ENCODE results near the gene KRT76. TPM values are rescaled to one million over a fixed set of nuclear protein-coding genes. Genes with fewer than 3 reads are reported as not detected.

Gene KRT76
- polyA plus RNA-seq, 1 donor (not counting 4 experiments of a cell fraction or from before 2014, with no cell fraction given): not detected

DNA sequence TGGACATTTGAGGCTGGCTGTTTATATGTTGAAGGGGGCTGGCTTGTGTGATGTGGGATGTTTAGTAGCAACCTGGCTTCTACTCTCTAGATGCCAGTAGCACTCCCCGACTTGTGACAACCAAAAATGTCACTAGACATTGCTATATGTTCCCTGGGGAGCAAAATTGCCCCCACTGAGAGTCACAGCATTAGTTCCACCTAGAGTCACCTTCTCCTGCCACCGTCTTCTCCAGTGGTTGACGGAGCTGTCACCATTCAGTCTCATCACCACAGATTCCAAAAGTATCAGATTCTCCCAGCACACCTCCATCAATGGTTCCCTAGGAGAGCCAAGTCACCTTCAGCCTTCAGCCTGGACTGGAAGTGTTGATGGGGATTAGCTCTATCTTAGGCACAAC lies 7.8 kb upstream of the KRT76 start:
- Histone ChIP-seq H3K9ac (ENCODE audit: control insufficient read depth, extremely low read depth, insufficient read depth, low read length) (no peak overlapping the region), H3K27me3 (ENCODE audit: control insufficient read depth, extremely low read depth, insufficient read depth, low read length) (peaks cover 48% of the 10 kb centered on the region), H3K4me3 (ENCODE audit: control insufficient read depth in 2 of 3, extremely low read depth in 1 of 3, insufficient read depth in 2 of 3, low read depth in 1 of 3, low read length in 3 of 3) (no peak overlapping the region), H2AFZ (ENCODE audit: control insufficient read depth, low read length) (no peak overlapping the region), H3K36me3 (ENCODE audit: control insufficient read depth in 2 of 2, extremely low read depth in 1 of 2, insufficient read depth in 2 of 2, low read length in 2 of 2) (no peaks in the 10 kb centered on the region), H3K27ac (ENCODE audit: control insufficient read depth, insufficient read depth, low read length) (no peak overlapping the region), H4K20me1 (ENCODE audit: control insufficient read depth, extremely low read depth, insufficient read depth, low read length) (no peaks in the 10 kb centered on the region), H3K9me3 (ENCODE audit: control insufficient read depth, low read depth, low read length) (no peaks in the 10 kb centered on the region), H3K9me1 (ENCODE audit: control insufficient read depth, extremely low read depth, insufficient read depth, low read length) (no peaks in the 10 kb centered on the region), H3K4me2 (ENCODE audit: control insufficient read depth, extremely low read depth, insufficient read depth, low read depth, low read length) (no peak overlapping the region), H3K79me2 (ENCODE audit: control insufficient read depth, insufficient read depth, low read length) (no peaks in the 10 kb centered on the region), H3K4me1 (ENCODE audit: control insufficient read depth, extremely low read depth, insufficient read depth, low read length) (no peaks in the 10 kb centered on the region)
- TF ChIP-seq, protein P1, sequence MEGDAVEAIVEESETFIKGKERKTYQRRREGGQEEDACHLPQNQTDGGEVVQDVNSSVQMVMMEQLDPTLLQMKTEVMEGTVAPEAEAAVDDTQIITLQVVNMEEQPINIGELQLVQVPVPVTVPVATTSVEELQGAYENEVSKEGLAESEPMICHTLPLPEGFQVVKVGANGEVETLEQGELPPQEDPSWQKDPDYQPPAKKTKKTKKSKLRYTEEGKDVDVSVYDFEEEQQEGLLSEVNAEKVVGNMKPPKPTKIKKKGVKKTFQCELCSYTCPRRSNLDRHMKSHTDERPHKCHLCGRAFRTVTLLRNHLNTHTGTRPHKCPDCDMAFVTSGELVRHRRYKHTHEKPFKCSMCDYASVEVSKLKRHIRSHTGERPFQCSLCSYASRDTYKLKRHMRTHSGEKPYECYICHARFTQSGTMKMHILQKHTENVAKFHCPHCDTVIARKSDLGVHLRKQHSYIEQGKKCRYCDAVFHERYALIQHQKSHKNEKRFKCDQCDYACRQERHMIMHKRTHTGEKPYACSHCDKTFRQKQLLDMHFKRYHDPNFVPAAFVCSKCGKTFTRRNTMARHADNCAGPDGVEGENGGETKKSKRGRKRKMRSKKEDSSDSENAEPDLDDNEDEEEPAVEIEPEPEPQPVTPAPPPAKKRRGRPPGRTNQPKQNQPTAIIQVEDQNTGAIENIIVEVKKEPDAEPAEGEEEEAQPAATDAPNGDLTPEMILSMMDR (optimal IDR thresholded peaks at IDR 0.05 in 1 of 3, IDR thresholded peaks at IDR 0.05 in 1 of 3, conservative IDR thresholded peaks at IDR 0.05 in 1 of 3; ENCODE audit: extremely low read depth in 1 of 3, insufficient read depth in 2 of 3, low read length in 3 of 3): no peak
- TF ChIP-seq EZH2 (IDR thresholded peaks at IDR 0.05; ENCODE audit: low read length): no peak
- DNase-seq (ENCODE audit: low read depth, low spot score) (no peak), FAIRE-seq (no peak)
- dilution Hi-C loops (cut with MboI; ENCODE audit: extremely low pct_ligation_motif_present, low sequenced_read_pairs): no loop called here

- H3K36me3 ChIP-seq (ENCODE audit: control insufficient read depth in 2 of 2, extremely low read depth in 1 of 2, insufficient read depth in 2 of 2, low read length in 2 of 2): no peaks in the 10 kb centered on the region
- H3K9me1 ChIP-seq (ENCODE audit: control insufficient read depth, extremely low read depth, insufficient read depth, low read length): no peaks in the 10 kb centered on the region
- dilution Hi-C loops (cut with MboI; ENCODE audit: extremely low pct_ligation_motif_present, low sequenced_read_pairs): no loop called here
- H3K79me2 ChIP-seq (ENCODE audit: control insufficient read depth, insufficient read depth, low read length): no peaks in the 10 kb centered on the region
- H2AFZ ChIP-seq (ENCODE audit: control insufficient read depth, low read length): no peak overlapping the region
- H3K4me1 ChIP-seq (ENCODE audit: control insufficient read depth, extremely low read depth, insufficient read depth, low read length): no peaks in the 10 kb centered on the region
- H3K4me2 ChIP-seq (ENCODE audit: control insufficient read depth, extremely low read depth, insufficient read depth, low read depth, low read length): no peak overlapping the region
- peaks cover 39% of the 10 kb centered on the region for H3K27me3 ChIP-seq (ENCODE audit: control insufficient read depth, extremely low read depth, insufficient read depth, low read length)
- H3K27ac ChIP-seq (ENCODE audit: control insufficient read depth, insufficient read depth, low read length): no peak overlapping the region
- no peak for FAIRE-seq
- no peak overlapping the region for H3K9ac ChIP-seq (ENCODE audit: control insufficient read depth, extremely low read depth, insufficient read depth, low read length)
- no peaks in the 10 kb centered on the region for H4K20me1 ChIP-seq (ENCODE audit: control insufficient read depth, extremely low read depth, insufficient read depth, low read length)
- no peak for TF ChIP-seq EZH2 (IDR thresholded peaks at IDR 0.05; ENCODE audit: low read length)
- TF ChIP-seq, protein P1 (optimal IDR thresholded peaks at IDR 0.05 in 1 of 3, IDR thresholded peaks at IDR 0.05 in 1 of 3, conservative IDR thresholded peaks at IDR 0.05 in 1 of 3; ENCODE audit: extremely low read depth in 1 of 3, insufficient read depth in 2 of 3, low read length in 3 of 3): no peak
- no peak for DNase-seq (ENCODE audit: low read depth, low spot score)
- H3K9me3 ChIP-seq (ENCODE audit: control insufficient read depth, low read depth, low read length): no peaks in the 10 kb centered on the region
- no peak overlapping the region for H3K4me3 ChIP-seq (ENCODE audit: control insufficient read depth in 2 of 3, extremely low read depth in 1 of 3, insufficient read depth in 2 of 3, low read depth in 1 of 3, low read length in 3 of 3)
Observed at GRCh38 chr12:52783563-52784316, 6.6 kb upstream of the KRT76 start.
